Thyroid gland (tissue), 4 donors: ENCODE measurements around the gene NFIB.

Experiments used
- POLR2A ChIP-seq, 2 donors: fragments of 450-650 bp; IDR thresholded peaks; one replicate each; pipeline ENCODE4 v1.6.1; 2017; ENCODE audit warnings: antibody characterized with exemption in 2 of 2, mild to moderate bottlenecking in 2 of 2, moderate library complexity in 1 of 2
- TF ChIP-seq, protein P1 (sequence below), 6 experiments: fragments of 200-600 bp in 3 of 6; fragments of 450-650 bp in 3 of 6; sonication (generic) in 3 of 6; IDR thresholded peaks; one replicate each; pipeline ENCODE4 v1.5.1; 2016 to 2019; ENCODE audit warnings: antibody characterized with exemption in 6 of 6, mild to moderate bottlenecking in 2 of 6, inconsistent platforms in 1 of 6, moderate library complexity in 1 of 6

DNA sequence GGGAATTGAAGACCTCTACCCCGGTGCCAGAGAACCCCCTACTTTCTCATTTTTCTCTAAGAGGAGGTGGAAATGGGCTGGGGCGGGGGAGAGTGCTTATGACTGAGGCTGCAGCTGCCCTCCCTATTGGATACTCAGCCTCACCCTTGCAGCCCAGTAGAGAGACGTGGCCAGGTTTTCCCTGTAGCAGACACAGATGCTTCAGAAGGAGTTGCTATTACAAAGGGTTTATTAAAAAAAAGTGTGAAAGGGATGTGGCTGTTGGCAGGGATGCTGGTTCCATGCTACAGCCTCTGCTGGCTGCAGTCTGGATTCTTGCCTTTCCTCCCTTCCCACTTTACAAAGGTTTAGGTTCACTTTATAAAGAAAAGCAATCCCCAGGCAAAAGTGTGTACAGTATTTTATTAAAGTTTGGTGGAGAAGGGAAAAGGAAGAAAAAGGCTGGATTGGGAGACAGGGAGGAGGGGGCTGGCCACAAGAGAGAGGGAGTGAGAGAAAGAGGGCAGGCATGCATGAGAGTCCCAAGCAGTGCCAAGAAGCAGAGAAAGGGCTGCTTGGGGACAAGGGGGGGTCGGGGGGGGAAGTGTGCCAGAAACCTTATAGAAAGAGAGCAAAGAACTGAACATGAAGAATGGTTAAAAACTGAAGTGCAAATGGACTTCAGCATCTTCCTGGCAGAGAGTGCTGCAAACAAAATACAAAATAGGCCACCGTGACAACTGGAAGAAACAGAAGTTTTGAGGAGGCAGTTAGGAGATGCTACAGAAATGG lies 29.5 kb upstream of the NFIB start:
- TF ChIP-seq, protein P1, sequence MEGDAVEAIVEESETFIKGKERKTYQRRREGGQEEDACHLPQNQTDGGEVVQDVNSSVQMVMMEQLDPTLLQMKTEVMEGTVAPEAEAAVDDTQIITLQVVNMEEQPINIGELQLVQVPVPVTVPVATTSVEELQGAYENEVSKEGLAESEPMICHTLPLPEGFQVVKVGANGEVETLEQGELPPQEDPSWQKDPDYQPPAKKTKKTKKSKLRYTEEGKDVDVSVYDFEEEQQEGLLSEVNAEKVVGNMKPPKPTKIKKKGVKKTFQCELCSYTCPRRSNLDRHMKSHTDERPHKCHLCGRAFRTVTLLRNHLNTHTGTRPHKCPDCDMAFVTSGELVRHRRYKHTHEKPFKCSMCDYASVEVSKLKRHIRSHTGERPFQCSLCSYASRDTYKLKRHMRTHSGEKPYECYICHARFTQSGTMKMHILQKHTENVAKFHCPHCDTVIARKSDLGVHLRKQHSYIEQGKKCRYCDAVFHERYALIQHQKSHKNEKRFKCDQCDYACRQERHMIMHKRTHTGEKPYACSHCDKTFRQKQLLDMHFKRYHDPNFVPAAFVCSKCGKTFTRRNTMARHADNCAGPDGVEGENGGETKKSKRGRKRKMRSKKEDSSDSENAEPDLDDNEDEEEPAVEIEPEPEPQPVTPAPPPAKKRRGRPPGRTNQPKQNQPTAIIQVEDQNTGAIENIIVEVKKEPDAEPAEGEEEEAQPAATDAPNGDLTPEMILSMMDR (IDR thresholded peaks at IDR 0.05), result no peak
- TF ChIP-seq POLR2A (IDR thresholded peaks at IDR 0.05), result no peak
